GM19372 (cell line): ENCODE results near the gene DGCR2.

ENCODE experiments used
- ATAC-seq: cut with Tn5 transposase; IDR thresholded peaks from one replicate; pipeline ENCODE4 v1.9.1; 2021; ENCODE audit warnings: mild to moderate bottlenecking, low read depth, moderate library complexity; ENCODE audit not compliant: unreplicated experiment

The DGCR2 gene

DNA sequence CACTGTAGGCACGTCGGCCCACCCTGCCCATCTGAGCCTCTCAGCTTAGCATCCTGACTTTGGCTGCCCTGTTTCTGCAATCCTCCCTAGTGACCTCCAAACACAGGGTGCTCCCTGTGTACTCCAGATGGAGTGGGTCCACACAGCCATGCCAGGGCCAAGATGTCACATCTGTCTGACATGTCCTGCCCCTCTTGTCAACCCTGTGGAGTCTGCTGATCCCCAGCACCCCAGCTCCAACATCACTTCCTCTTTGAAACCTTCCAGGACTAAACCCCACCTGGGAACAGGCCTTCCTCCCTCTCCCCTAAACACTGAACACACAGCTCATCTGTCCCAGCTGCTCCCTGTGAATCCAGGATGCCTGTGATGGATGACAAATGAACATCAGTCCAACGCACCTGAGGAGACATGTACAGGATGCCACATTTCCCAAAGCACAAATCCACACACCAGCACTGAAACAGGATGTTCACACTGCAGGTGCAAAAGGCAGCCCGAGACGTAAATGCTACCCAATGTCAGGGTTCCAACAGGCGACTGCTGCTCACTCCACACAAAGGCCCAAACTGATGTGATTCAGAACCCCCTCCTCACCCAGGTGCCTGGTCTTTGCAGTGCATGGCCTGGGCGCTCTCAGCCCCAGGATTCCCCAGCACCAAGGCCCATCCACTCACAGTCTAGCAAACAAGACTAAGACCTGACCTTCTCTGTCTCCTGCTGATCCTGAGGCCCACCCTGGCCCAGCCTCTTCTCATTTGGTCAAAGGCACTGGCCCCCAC lies 6.9 kb upstream of the DGCR2 start:
- ATAC-seq: no peak

GRCh38 chr22:19128009-19128401 lies 5.8 kb upstream of the DGCR2 start:
- no peak for ATAC-seq

DNA sequence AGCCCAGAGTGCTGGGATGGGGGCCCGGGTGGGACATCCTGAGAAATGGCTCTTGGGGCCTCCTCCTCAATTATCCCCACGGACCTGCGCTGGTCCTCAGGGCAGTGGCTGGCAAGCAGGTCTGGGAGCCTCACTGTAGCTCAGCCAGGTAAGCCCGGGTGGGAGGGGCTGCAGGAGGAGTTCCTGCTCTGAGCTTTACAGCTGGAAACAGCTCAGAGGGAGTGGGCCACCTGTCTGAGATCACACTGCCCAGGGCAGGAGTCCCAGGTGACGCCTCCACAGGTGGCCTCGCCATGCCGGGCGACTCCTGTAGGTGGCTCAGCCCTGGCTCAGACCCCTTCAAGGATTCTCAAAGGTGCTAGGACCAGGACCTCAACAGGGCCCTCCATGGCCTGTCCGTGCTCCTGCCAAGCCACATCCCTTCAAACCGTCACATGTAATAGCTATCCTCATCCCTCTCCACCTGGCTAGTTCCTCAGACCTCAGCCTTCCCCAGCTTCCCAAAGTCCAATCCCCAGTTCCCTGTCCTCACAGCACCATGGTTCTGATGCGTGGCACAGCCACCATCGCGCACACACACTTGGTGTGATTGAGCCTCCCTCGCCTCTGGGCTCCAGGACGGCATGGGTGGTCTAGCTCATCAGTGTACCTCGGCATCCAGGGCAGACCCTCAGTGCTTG lies 5.3 kb upstream of the DGCR2 start:
- ATAC-seq: no peak

DNA sequence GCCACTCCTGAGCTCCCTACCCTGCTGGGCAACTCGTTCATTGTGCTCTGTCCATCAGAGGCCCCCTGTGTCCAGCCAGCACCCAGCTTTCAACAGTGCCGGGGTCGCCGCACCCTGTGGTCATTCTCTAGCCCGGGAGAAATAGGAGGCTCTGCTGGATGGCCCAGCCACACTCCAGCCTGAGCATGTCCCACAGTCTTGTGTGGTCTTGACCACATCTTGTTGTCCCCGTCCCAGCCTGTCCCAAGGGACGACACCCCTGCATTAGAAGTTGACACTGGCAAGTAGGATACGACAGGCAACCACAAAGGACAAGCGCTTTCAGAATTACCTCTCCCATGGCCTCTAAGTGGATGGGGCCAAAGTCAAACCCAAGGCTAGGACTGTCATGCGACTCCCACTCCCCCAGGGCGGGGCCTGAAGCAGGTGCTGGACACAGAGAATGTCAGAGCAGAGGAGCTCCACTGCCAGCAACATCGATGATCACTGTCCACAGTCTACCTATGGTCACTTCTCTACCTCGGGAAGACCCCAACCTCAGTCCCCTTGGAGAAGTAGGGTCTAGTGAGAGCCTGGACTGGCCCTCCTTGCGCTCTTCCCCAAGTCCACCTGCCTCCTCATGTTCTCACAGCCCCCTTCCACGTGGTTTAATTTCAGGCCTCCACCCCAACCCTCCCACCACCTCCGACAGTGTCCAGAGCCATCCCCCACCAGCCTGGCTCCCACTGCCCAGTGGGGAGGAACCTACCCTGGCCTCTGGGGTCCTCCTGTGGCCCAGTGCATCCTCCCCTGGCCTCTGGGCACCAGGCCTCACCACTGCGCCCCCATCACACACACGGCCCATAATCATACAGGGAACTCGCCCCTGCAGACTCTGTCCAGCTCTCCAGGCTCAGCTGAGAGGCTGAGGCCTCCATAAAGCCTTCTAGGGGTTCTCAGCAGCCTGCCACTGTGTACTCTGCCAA lies 4.4 kb upstream of the DGCR2 start:
- no peak for ATAC-seq

GRCh38 chr22:19125474-19126308 lies 3.5 kb upstream of the DGCR2 start:
- ATAC-seq: no peak

DNA sequence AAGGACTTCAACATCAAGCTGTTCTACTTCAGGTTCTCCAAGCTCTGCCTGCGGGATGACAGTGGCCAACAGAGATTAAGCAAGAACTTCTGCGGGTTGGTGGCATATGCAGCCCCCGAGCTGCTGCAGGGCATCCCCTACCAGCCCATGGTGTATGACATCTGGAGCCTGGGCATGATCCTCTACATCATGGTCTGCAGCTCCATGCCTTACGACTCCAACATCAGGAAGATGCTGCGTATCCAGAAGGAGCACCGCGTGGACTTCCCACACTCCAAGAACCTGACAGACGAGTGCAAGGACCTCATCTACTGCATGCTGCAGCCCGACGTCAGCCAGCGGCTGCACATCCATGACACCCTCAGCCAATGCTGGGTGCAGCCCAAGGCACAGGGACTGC lies 2.8 kb upstream of the DGCR2 start:
- ATAC-seq: no peak

DNA sequence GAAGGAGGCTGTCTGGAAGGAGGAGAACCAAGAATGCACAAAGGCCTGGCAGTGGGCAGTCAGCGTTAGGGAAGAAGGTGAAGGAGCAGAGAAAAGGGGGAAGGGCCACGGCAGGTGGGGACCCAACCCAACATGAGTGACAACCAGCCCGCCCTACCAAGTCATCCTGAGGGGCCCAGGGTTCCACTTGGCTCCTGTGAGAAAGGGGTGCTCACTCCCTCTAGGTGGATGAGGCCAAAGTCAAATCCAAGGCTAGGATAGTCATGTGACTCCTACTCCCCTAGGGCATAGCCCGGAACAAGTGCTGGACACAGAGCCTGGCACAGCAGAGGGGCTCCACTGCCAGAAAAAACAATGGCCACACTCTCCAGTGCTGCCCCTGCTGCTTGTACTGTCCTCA lies 2.2 kb upstream of the DGCR2 start:
- no peak for ATAC-seq

GRCh38 chr22:19123936-19124335 lies 1.7 kb upstream of the DGCR2 start:
- ATAC-seq: no peak

- no peak for ATAC-seq
Observed at GRCh38 chr22:19122752-19123492, 710 bp upstream of the DGCR2 start.

DNA sequence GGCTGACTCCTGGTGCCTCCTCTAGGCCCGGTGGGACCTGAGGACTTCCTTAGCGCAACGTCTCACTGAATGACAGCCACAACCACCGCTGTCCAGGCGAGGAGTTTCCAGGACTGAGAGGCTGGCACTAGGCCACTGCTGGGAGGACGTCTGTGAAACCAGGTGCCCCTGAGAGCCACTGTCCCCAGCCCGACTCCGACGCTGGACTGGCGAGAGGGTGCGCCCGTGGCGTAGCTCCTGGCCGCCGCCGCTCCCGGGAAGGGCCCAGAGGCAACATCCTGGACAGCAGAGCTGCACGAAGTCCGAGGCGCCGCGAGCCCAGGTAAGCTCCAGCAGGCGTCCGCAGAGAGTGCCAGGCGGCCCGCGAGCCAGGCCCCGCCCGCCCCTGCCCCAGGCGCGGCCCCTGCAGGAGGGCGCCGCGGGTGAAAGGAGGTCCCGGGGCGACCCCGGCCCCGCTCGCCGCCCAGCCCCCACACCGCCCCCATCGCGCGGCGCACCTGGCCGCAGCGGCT lies 525 bp downstream of the DGCR2 start:
- ATAC-seq: peak; percentile 25

DNA sequence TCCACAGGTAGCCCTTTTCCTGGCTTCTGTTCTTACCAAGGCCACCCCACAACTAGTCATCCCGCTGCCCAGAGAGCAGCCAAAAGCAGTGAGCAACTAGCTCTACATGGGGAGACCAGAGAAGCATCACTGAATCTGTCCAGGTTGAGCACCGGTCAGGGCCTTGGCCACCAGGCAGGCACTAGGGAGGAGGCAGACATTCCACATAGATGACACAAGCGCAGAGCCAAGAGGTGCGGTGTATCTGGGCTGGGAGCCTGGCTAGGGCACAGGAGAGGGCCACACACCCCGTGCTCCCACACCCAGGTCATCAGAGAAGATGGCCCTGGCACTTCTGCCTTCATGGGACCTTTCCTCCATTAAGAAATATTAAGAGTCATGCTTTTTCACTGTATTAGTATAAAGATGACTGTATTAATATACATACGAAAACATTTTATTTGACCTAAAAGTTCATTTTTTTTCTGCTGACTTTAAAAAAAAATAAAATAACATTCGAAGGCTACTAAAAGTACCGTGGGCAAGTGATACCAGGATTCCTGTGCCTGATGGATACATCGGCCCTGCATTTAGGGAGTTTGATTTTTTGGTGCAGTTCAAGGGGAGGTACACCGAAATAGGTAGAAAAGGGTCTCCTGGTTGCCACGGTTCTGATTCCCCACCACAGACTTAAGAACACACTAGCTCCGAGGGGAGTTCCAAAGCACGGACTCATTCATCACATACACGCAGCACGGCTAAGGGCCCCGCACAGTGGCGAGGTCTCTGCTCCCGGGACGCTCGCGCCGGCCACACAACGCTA lies 1.2 kb downstream of the DGCR2 start:
- no peak for ATAC-seq

DNA sequence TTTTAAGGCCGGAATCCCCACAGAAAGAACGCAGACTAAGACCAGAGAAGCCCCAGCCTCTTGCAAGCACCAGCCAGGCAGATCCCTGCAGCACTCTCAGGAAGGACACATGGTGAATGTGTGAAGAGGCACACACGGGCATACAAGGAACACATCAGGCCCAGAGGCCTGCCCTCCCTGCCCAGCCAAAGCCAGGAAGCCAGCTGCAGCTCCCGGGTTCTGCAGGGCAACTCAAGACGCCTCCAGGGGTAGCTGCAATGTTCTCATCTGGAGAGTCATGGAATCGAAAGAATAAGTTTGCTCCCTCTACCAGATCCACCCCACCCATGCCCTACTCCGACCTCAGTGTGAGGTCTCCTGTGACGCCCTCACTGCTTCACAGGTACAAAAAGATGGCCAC lies 2.3 kb downstream of the DGCR2 start:
- no peak for ATAC-seq

GRCh38 chr22:19118329-19118880 lies 3.8 kb downstream of the DGCR2 start:
- ATAC-seq: no peak

- ATAC-seq: no peak
Observed at GRCh38 chr22:19117111-19117512, 5.1 kb downstream of the DGCR2 start.

- ATAC-seq: no peak
Observed at GRCh38 chr22:19115628-19116027, 6.6 kb downstream of the DGCR2 start.

GRCh38 chr22:19114984-19115552 lies 7.1 kb downstream of the DGCR2 start:
- ATAC-seq: no peak

DNA sequence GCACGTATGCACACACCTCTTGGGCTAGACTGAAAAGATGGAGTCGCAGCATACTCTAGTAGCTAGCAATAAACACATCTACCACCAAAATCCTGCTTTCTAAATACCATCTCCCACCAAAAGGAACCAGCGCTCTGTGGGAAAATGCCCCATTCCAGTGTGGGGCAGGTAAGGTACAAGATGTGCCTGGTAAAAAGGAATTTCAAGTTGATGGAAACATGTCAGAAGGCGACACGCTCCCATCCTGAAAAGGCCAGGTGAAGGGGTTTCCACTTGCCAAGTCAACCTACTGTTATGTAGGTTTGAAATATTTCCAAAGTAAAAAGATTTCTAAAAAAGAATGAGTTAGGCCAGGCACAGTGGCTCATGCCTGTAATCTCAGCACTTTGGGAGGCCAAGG lies 8.8 kb downstream of the DGCR2 start:
- no peak for ATAC-seq

- ATAC-seq: no peak
Observed at GRCh38 chr22:19111584-19111983, 10.6 kb downstream of the DGCR2 start.
